GM12892 (cell line): ENCODE measurements around the gene H3-3A.

Experiments used
- POLR2A ChIP-seq: IDR thresholded peaks from 2 replicates; pipeline ENCODE4 v1.6.1; 2011; ENCODE audit warnings: low read depth, low read length, control low read depth
- POLR2AphosphoS5 ChIP-seq: IDR thresholded peaks from 2 replicates; pipeline ENCODE4 v1.6.1; 2011; ENCODE audit warnings: low read depth, low read length, control low read depth
- TAF1 ChIP-seq: IDR thresholded peaks from 2 replicates; pipeline ENCODE4 v1.6.1; 2011; ENCODE audit warnings: low read depth, mild to moderate bottlenecking, control low read depth, low read length, borderline replicate concordance

DNA sequence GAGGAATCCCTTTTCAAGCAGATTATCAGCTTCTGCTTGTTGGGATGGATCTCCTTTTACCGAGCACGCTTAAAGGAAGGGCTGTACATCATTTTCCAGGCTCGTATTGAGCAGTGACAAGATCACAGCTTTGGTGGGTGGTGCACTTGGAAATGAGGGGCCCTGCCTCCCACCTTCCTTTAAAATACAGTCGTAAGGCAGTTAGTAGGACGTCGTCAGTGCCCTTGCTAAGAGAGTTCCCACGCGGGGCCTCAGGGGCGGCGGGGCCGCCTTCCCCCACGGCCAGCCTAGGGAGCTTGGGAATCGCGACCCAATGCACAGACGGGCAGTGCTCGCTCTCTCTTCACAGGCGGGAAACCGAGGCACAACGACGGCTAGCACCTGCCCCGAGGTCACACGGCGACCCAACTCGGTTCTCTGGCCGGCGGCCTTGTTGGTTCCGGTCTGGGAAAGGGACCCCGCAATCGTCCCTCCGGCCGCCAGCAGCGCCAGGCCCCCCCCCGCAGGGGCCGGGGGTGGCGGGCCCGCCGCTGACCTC lies 58.6 kb downstream of the H3-3A start:
- TF ChIP-seq TAF1 = no peak
- no peak for TF ChIP-seq POLR2A
- TF ChIP-seq POLR2AphosphoS5 = no peak
